H9 (cell line): ENCODE results near the gene NOS1AP. TPM values are rescaled to one million over a fixed set of nuclear protein-coding genes. Genes with fewer than 3 reads are reported as not detected.

Source experiments
- DNase-seq: peaks from one replicate; pipeline ENCODE4 v3.0.0-alpha.2; 2017
- H2AFZ ChIP-seq: one replicate; pipeline ENCODE4 v1.6.1; 2013; ENCODE audit warnings: mild to moderate bottlenecking, low read length, control low read depth, moderate library complexity
- H2AK5ac ChIP-seq: 2 replicates; pipeline ENCODE4 v1.6.1; 2013; ENCODE audit warnings: low read length, control low read depth, mixed read lengths; ENCODE audit not compliant: insufficient read length
- H2BK120ac ChIP-seq: one replicate; pipeline ENCODE4 v1.6.1; 2013; ENCODE audit warnings: low read depth, mild to moderate bottlenecking, low read length, control low read depth, inconsistent platforms; ENCODE audit not compliant: poor library complexity, severe bottlenecking
- H2BK12ac ChIP-seq: 2 replicates; pipeline ENCODE4 v1.6.1; 2013; ENCODE audit warnings: low read length, control low read depth, mixed read lengths, low read depth; ENCODE audit not compliant: insufficient read length
- H2BK15ac ChIP-seq: 2 replicates; pipeline ENCODE4 v1.6.1; 2013; ENCODE audit warnings: low read depth, low read length, control low read depth
- H2BK20ac ChIP-seq: one replicate; pipeline ENCODE4 v1.6.1; 2013; ENCODE audit warnings: low read depth, mild to moderate bottlenecking, low read length, control low read depth, inconsistent platforms; ENCODE audit not compliant: poor library complexity, severe bottlenecking
- H2BK5ac ChIP-seq: 2 replicates; pipeline ENCODE4 v1.6.1; 2013; ENCODE audit warnings: low read length, control low read depth, mixed read lengths; ENCODE audit not compliant: insufficient read length
- H3K14ac ChIP-seq: 2 replicates; pipeline ENCODE4 v1.6.1; 2013; ENCODE audit warnings: low read length, control low read depth; ENCODE audit not compliant: insufficient read depth
- H3K18ac ChIP-seq: 2 replicates; pipeline ENCODE4 v1.6.1; 2013; ENCODE audit warnings: low read depth, mild to moderate bottlenecking, mixed read lengths, low read length, control low read depth; ENCODE audit not compliant: insufficient read length
- H3K23ac ChIP-seq: 2 replicates; pipeline ENCODE4 v1.6.1; 2013; ENCODE audit warnings: low read length, control low read depth, mixed read lengths, low read depth; ENCODE audit not compliant: insufficient read length
- H3K23me2 ChIP-seq: 2 replicates; pipeline ENCODE4 v1.6.1; 2013; ENCODE audit warnings: low read depth, mild to moderate bottlenecking, mixed read lengths, low read length, control low read depth; ENCODE audit not compliant: insufficient read length, poor library complexity, severe bottlenecking
- H3K27ac ChIP-seq: 2 replicates; pipeline ENCODE4 v1.5.1; 2013; ENCODE audit warnings: low read length, control low read depth, mixed read lengths, low read depth; ENCODE audit not compliant: insufficient read length
- H3K27me3 ChIP-seq: 2 replicates; pipeline ENCODE4 v1.6.1; 2013; ENCODE audit warnings: low read length, control low read depth, inconsistent platforms; ENCODE audit not compliant: insufficient read depth
- H3K4ac ChIP-seq: 2 replicates; pipeline ENCODE4 v1.6.1; 2013; ENCODE audit warnings: low read depth, mild to moderate bottlenecking, control low read depth, inconsistent platforms, low read length, moderate library complexity
- H3K4me1 ChIP-seq: 2 replicates; pipeline ENCODE4 v1.6.1; 2013; ENCODE audit warnings: low read length, control low read depth, inconsistent platforms; ENCODE audit not compliant: insufficient read depth
- H3K4me2 ChIP-seq: 2 replicates; pipeline ENCODE4 v1.6.1; 2013; ENCODE audit warnings: low read length, control low read depth, mixed read lengths; ENCODE audit not compliant: insufficient read length, insufficient read depth
- H3K56ac ChIP-seq: 2 replicates; pipeline ENCODE4 v1.6.1; 2013; ENCODE audit warnings: low read depth, mild to moderate bottlenecking, mixed read lengths, low read length, control low read depth; ENCODE audit not compliant: insufficient read length
- H3K79me1 ChIP-seq: 2 replicates; pipeline ENCODE4 v1.6.1; 2013; ENCODE audit warnings: low read depth, mild to moderate bottlenecking, moderate library complexity, low read length, control low read depth, inconsistent platforms; ENCODE audit not compliant: insufficient read depth, poor library complexity, severe bottlenecking
- H3K79me2 ChIP-seq: 2 replicates; pipeline ENCODE4 v1.6.1; 2013; ENCODE audit warnings: low read length, control low read depth, inconsistent platforms; ENCODE audit not compliant: insufficient read depth
- H3K9ac ChIP-seq: 2 replicates; pipeline ENCODE4 v1.6.1; 2013; ENCODE audit warnings: low read length, control low read depth, mixed read lengths; ENCODE audit not compliant: insufficient read length; ENCODE audit errors: extremely low read depth
- H3K9me3 ChIP-seq: one replicate; pipeline ENCODE4 v1.6.1; 2013; ENCODE audit warnings: low read depth, low read length, inconsistent platforms; ENCODE audit not compliant: control insufficient read depth
- H3T11ph ChIP-seq: one replicate; pipeline ENCODE4 v1.6.1; 2013; ENCODE audit warnings: mild to moderate bottlenecking, low read length, control low read depth, inconsistent platforms
- H4K20me1 ChIP-seq: one replicate; pipeline ENCODE4 v1.6.1; 2013; ENCODE audit not compliant: control insufficient read depth, insufficient read length, insufficient read depth
- H4K5ac ChIP-seq: 2 replicates; pipeline ENCODE4 v1.6.1; 2013; ENCODE audit warnings: low read depth, mild to moderate bottlenecking, mixed read lengths, low read length, control low read depth; ENCODE audit not compliant: insufficient read length
- H4K8ac ChIP-seq: replicated peaks from 2 replicates; pipeline ENCODE4 v1.6.1; 2013; ENCODE audit warnings: low read length, control low read depth, mixed read lengths, low read depth; ENCODE audit not compliant: insufficient read length
- H4K91ac ChIP-seq: 2 replicates; pipeline ENCODE4 v1.6.1; 2013; ENCODE audit warnings: low read depth, mild to moderate bottlenecking, moderate library complexity, mixed read lengths, low read length, control low read depth; ENCODE audit not compliant: insufficient read length
- H3K27ac Mint-ChIP-seq, 3 experiments: 2 replicates in 2 of 3; 3 replicates in 1 of 3; pipeline ENCODE4 v1.8.0; 2020 to 2021; ENCODE audit warnings: mixed read lengths in 3 of 3, mild to moderate bottlenecking in 1 of 3, moderate library complexity in 1 of 3
- H3K27me3 Mint-ChIP-seq: 2 replicates; pipeline ENCODE4 v1.8.0; 2021; ENCODE audit warnings: low read depth, mild to moderate bottlenecking, moderate library complexity, mixed read lengths
- H3K36me3 Mint-ChIP-seq, 3 experiments: 2 replicates in 2 of 3; 3 replicates in 1 of 3; pipeline ENCODE4 v1.8.0; 2020 to 2021; ENCODE audit warnings: low read depth in 3 of 3, mixed read lengths in 3 of 3; ENCODE audit not compliant: insufficient read depth in 1 of 3
- H3K4me1 Mint-ChIP-seq, 2 experiments: 2 replicates each; pipeline ENCODE4 v1.8.0; 2020; ENCODE audit warnings: mixed read lengths in 2 of 2
- H3K4me3 Mint-ChIP-seq, 2 experiments: 2 replicates in 1 of 2; 3 replicates in 1 of 2; pipeline ENCODE4 v1.8.0; 2020 to 2021; ENCODE audit warnings: mild to moderate bottlenecking in 2 of 2, mixed read lengths in 2 of 2, moderate library complexity in 1 of 2
- H3K9me3 Mint-ChIP-seq, 2 experiments: 2 replicates in 1 of 2; 3 replicates in 1 of 2; pipeline ENCODE4 v1.8.0; 2020; ENCODE audit warnings: mild to moderate bottlenecking in 2 of 2, mixed read lengths in 2 of 2, moderate library complexity in 1 of 2
- WGBS: extraction: QIAGEN DNeasy Blood & Tissue Kit; methylation state at CpG from one replicate; pipeline ENCODE4 v1.1.7; 2013; ENCODE audit warnings: missing lambda C conversion rate, low lambda C conversion rate, mixed read lengths; ENCODE audit not compliant: insufficient read length; ENCODE audit errors: extremely low coverage; 5-methylcytosine and 5-hydroxymethylcytosine counted together
- total RNA-seq: library from RNA; stranded (reverse); gene quantifications from 2 replicates; pipeline ENCODE4 v1.2.1, GENCODE V29; 2021
- TF ChIP-seq, protein P1 (sequence below): fragments of 200-600 bp; sonication (generic); conservative IDR thresholded peaks from 3 replicates; pipeline ENCODE4 v1.8.0; 2021; ENCODE audit warnings: antibody characterized with exemption, mild to moderate bottlenecking

Gene NOS1AP
- total RNA-seq, 1 experiment from 2014 or later, result 8.4 TPM

DNA sequence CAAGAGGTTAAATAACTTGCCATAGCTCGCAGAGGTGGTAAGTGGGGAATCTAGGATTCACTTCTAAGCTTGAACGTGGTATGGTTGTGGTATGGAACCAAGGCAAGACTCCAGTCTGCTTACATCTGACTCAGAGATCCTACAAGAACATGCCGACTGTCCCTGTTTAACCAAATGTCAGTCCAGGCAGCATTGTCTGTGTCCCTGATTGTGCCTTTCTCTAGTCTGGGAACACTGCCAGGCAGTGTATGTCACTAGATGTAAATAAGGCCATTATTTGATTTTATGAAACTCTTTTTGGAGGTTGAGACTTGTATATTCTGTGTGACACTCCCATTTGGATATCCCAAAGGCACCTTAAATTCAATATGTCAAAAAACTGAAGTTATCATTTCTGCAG lies 96.0 kb downstream of the NOS1AP start:
- H3K36me3 Mint-ChIP-seq, result peaks cover 0 to 6% (median 2%) of the 10 kb centered on the region in 3 experiments; a peak in 4 of 7 replicates
- Histone ChIP-seq H3K79me2 (no peaks in the 10 kb centered on the region; the same call in 1 of the 2 replicates), H4K20me1 (no peaks in the 10 kb centered on the region), H3K9ac (no peak overlapping the region), H3K23ac (no peak overlapping the region), H2AK5ac (no peak overlapping the region), H2BK12ac (no peak overlapping the region), H3T11ph (no peak overlapping the region), H2AFZ (no peak overlapping the region), H2BK120ac (no peak overlapping the region), H3K4ac (no peak overlapping the region), H4K8ac (no peak overlapping the region), H4K91ac (no peak overlapping the region), H3K79me1 (no peaks in the 10 kb centered on the region), H3K18ac (no peak overlapping the region), H3K14ac (no peak overlapping the region), H3K27ac (no peak overlapping the region), H4K5ac (no peak overlapping the region), H2BK5ac (no peak overlapping the region), H2BK20ac (no peak overlapping the region), H3K27me3 (no peaks in the 10 kb centered on the region), H3K4me2 (no peak overlapping the region), H3K56ac (no peak overlapping the region), H3K4me1 (0 out of 2 replicates have a peak, but pooled peaks cover 8% of the 10 kb centered on the region), H3K9me3 (no peaks in the 10 kb centered on the region), H3K23me2 (no peaks in the 10 kb centered on the region), H2BK15ac (no peak overlapping the region)
- DNase-seq, result no peak
- H3K4me3 Mint-ChIP-seq, result no peak overlapping the region
- no peaks in the 10 kb centered on the region for H3K27me3 Mint-ChIP-seq
- H3K27ac Mint-ChIP-seq, result no peak overlapping the region
- H3K9me3 Mint-ChIP-seq, result peaks cover 0 to 3% of the 10 kb centered on the region in 2 experiments; a peak in 2 of 5 replicates
- WGBS, result no CpG with 5 or more reads among the region's 3 CpGs
- TF ChIP-seq, protein P1, sequence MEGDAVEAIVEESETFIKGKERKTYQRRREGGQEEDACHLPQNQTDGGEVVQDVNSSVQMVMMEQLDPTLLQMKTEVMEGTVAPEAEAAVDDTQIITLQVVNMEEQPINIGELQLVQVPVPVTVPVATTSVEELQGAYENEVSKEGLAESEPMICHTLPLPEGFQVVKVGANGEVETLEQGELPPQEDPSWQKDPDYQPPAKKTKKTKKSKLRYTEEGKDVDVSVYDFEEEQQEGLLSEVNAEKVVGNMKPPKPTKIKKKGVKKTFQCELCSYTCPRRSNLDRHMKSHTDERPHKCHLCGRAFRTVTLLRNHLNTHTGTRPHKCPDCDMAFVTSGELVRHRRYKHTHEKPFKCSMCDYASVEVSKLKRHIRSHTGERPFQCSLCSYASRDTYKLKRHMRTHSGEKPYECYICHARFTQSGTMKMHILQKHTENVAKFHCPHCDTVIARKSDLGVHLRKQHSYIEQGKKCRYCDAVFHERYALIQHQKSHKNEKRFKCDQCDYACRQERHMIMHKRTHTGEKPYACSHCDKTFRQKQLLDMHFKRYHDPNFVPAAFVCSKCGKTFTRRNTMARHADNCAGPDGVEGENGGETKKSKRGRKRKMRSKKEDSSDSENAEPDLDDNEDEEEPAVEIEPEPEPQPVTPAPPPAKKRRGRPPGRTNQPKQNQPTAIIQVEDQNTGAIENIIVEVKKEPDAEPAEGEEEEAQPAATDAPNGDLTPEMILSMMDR, result no peak
- H3K4me1 Mint-ChIP-seq, result peaks cover 27 to 28% of the 10 kb centered on the region in 2 experiments
